Measurements from ENCODE around the gene ZNF215.

DNA sequence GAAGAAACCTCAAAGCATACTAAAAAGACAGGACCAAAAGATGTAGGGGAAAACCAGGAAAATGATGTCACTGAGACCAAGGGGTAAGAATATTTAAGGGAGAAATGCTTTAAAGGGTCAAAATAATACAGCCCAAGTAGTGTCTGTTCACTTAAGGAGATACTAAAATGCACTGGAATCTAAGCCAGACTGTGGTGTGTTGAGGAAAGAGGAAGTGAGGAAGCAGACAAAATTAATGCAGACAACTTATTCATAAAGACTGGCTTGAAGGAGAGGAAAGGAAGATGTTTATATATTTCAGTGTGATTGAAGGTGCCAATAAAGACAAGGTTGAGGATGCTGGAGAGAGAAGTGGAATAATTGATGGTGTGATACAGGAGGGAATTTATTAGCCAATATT, 15.7 kb downstream of the ZNF215 start:
- TF ChIP-seq, protein P1, sequence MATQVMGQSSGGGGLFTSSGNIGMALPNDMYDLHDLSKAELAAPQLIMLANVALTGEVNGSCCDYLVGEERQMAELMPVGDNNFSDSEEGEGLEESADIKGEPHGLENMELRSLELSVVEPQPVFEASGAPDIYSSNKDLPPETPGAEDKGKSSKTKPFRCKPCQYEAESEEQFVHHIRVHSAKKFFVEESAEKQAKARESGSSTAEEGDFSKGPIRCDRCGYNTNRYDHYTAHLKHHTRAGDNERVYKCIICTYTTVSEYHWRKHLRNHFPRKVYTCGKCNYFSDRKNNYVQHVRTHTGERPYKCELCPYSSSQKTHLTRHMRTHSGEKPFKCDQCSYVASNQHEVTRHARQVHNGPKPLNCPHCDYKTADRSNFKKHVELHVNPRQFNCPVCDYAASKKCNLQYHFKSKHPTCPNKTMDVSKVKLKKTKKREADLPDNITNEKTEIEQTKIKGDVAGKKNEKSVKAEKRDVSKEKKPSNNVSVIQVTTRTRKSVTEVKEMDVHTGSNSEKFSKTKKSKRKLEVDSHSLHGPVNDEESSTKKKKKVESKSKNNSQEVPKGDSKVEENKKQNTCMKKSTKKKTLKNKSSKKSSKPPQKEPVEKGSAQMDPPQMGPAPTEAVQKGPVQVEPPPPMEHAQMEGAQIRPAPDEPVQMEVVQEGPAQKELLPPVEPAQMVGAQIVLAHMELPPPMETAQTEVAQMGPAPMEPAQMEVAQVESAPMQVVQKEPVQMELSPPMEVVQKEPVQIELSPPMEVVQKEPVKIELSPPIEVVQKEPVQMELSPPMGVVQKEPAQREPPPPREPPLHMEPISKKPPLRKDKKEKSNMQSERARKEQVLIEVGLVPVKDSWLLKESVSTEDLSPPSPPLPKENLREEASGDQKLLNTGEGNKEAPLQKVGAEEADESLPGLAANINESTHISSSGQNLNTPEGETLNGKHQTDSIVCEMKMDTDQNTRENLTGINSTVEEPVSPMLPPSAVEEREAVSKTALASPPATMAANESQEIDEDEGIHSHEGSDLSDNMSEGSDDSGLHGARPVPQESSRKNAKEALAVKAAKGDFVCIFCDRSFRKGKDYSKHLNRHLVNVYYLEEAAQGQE (IDR thresholded peaks at IDR 0.05; ENCODE audit: insufficient replicate concordance, low read depth), result no peak
- TF ChIP-seq, protein P2, sequence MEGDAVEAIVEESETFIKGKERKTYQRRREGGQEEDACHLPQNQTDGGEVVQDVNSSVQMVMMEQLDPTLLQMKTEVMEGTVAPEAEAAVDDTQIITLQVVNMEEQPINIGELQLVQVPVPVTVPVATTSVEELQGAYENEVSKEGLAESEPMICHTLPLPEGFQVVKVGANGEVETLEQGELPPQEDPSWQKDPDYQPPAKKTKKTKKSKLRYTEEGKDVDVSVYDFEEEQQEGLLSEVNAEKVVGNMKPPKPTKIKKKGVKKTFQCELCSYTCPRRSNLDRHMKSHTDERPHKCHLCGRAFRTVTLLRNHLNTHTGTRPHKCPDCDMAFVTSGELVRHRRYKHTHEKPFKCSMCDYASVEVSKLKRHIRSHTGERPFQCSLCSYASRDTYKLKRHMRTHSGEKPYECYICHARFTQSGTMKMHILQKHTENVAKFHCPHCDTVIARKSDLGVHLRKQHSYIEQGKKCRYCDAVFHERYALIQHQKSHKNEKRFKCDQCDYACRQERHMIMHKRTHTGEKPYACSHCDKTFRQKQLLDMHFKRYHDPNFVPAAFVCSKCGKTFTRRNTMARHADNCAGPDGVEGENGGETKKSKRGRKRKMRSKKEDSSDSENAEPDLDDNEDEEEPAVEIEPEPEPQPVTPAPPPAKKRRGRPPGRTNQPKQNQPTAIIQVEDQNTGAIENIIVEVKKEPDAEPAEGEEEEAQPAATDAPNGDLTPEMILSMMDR (IDR thresholded peaks at IDR 0.05; ENCODE audit: insufficient read depth, low read length), result no peak
